Parathyroid adenoma (tissue), 2 donors: ENCODE measurements around the gene MED13L.

Experiments used
- H2AFZ ChIP-seq: fragments of 300-600 bp; sonication (generic); one replicate; pipeline ENCODE4 v1.7.0; 2017; ENCODE audit warnings: antibody characterized with exemption, mild to moderate bottlenecking
- H3K27ac ChIP-seq: fragments of 300-600 bp; sonication (generic); one replicate; pipeline ENCODE4 v1.7.0; 2017
- H3K27me3 ChIP-seq: fragments of 300-600 bp; sonication (generic); one replicate; pipeline ENCODE4 v1.7.0; 2017; ENCODE audit warnings: low read length; ENCODE audit not compliant: control insufficient read depth, insufficient read depth
- H3K36me3 ChIP-seq: fragments of 300-600 bp; sonication (generic); one replicate; pipeline ENCODE4 v1.7.0; 2017; ENCODE audit warnings: low read length; ENCODE audit not compliant: control insufficient read depth, insufficient read depth
- H3K4me1 ChIP-seq: fragments of 300-600 bp; sonication (generic); one replicate; pipeline ENCODE4 v1.7.0; 2017; ENCODE audit warnings: control low read depth
- H3K4me2 ChIP-seq: fragments of 300-600 bp; sonication (generic); one replicate; pipeline ENCODE4 v1.7.0; 2017; ENCODE audit warnings: low read length
- H3K4me3 ChIP-seq: fragments of 300-600 bp; sonication (generic); one replicate; pipeline ENCODE4 v1.7.0; 2017; ENCODE audit warnings: low read depth, low read length
- H3K79me2 ChIP-seq: fragments of 300-600 bp; sonication (generic); one replicate; pipeline ENCODE4 v1.7.0; 2017; ENCODE audit warnings: control low read depth
- H3K9ac ChIP-seq: fragments of 300-600 bp; sonication (generic); one replicate; pipeline ENCODE4 v1.7.0; 2017; ENCODE audit warnings: mild to moderate bottlenecking
- H3K9me3 ChIP-seq: fragments of 300-600 bp; sonication (generic); one replicate; pipeline ENCODE4 v1.7.0; 2017; ENCODE audit warnings: low read length; ENCODE audit not compliant: control insufficient read depth
- CTCF ChIP-seq: fragments of 300-600 bp; sonication (generic); IDR thresholded peaks from one replicate; pipeline ENCODE4 v1.7.0; 2017; ENCODE audit warnings: antibody characterized with exemption, mild to moderate bottlenecking
- donor health status: primary hyperparathyroidism.

The MED13L gene

GRCh38 chr12:116277467-116278278 lies at the start of gene MED13L:
Gene MED13L, minus strand, starts transcription at chr12:116277693. Its CDS starts 562 bp downstream, at chr12:116277131.
- no peaks in the 10 kb centered on the region for H3K9me3 ChIP-seq
- peak within 1 kb of the TSS; percentile 54 for H3K9ac ChIP-seq
- H3K79me2 ChIP-seq: peaks cover 24% of the 10 kb centered on the region
- peak within 1 kb of the TSS; percentile 87 for H3K4me3 ChIP-seq
- H3K36me3 ChIP-seq: no peaks in the 10 kb centered on the region
- H2AFZ ChIP-seq: peak within 1 kb of the TSS; percentile 80
- H3K27ac ChIP-seq: peak within 1 kb of the TSS; percentile 58
- no peak for TF ChIP-seq CTCF
- peak within 1 kb of the TSS; percentile 84 for H3K4me2 ChIP-seq
- H3K27me3 ChIP-seq: no peaks in the 10 kb centered on the region
- peaks cover 9% of the 10 kb centered on the region for H3K4me1 ChIP-seq

- H3K4me1 ChIP-seq: no peaks in the 10 kb centered on the region
- no peaks in the 10 kb centered on the region for H3K79me2 ChIP-seq
Observed at GRCh38 chr12:116325336-116325664, 47.8 kb upstream of the MED13L start.

GRCh38 chr12:116324654-116325335 lies 47.3 kb upstream of the MED13L start:
- Histone ChIP-seq H3K4me3 (no peak overlapping the region), H3K79me2 (no peaks in the 10 kb centered on the region), H3K4me1 (no peaks in the 10 kb centered on the region), H3K4me2 (no peak overlapping the region), H3K9me3 (no peaks in the 10 kb centered on the region), H3K27me3 (no peaks in the 10 kb centered on the region), H3K36me3 (no peaks in the 10 kb centered on the region), H3K9ac (no peak overlapping the region), H3K27ac (no peak overlapping the region), H2AFZ (no peak overlapping the region)
- TF ChIP-seq CTCF: no peak

More at GRCh38 chr12:116325336-116325664, 47.8 kb upstream of the MED13L start:
- TF ChIP-seq CTCF: no peak
- no peak overlapping the region for H3K4me2 ChIP-seq
- no peaks in the 10 kb centered on the region for H3K36me3 ChIP-seq
- H3K4me3 ChIP-seq: no peak overlapping the region
- no peaks in the 10 kb centered on the region for H3K9me3 ChIP-seq
- H3K27ac ChIP-seq: no peak overlapping the region
- no peaks in the 10 kb centered on the region for H3K27me3 ChIP-seq
- no peak overlapping the region for H3K9ac ChIP-seq
- H2AFZ ChIP-seq: no peak overlapping the region

DNA sequence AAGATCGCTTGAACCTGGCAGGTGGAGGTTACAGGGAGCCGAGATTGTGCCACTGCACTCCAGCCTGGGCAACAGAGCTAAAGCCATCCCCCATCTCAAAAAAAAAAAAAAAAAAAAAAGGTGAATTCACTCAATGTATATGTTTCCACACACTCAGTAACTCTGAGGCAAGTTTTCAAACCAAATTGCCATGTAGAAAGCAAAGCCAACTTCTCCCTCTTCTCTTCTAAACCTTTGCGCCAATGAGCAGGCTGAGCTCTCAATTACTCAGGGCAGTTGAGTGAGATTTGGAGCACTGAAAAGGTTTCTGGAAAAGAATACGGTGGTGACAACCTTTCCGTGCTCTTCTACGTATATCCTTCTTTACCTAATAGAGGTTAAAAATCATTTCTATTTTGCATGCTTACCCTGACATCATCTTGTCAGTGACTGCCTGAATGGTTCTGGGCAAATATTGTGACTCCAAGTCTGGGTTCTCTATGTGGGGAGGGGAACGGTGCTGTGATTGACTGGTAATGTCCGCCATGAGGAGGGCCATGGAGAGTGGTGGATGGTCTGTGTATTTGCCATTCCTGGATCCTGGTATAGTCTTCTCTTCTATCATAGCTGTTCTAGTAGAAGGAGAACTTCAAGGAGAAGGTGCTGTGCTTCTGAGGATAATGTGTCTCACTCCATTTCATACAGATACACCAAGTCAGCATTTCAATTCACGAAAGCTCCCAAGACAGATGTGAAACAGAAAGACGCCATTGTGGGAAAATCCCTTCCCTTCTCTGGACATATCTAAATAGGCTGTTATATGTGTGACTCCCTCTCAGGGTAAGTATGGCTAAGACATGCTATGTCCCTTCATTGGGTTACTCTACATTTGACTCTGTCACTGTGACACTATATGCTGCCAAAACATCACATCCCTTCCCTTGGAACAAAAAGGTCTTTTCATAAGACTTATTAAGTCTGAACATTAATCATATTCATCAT lies 46.2 kb upstream of the MED13L start:
- Histone ChIP-seq H3K27me3 (no peaks in the 10 kb centered on the region), H3K27ac (no peak overlapping the region)
- TF ChIP-seq CTCF: no peak

More for the DNA sequence above, 46.2 kb upstream of the MED13L start:
- no peaks in the 10 kb centered on the region for H3K79me2 ChIP-seq
- no peaks in the 10 kb centered on the region for H3K4me1 ChIP-seq
- H3K4me2 ChIP-seq: no peak overlapping the region
- no peaks in the 10 kb centered on the region for H3K9me3 ChIP-seq
- H3K9ac ChIP-seq: no peak overlapping the region
- no peaks in the 10 kb centered on the region for H3K36me3 ChIP-seq
- no peak overlapping the region for H2AFZ ChIP-seq
- no peak overlapping the region for H3K4me3 ChIP-seq
